Ishikawa (cell line): ENCODE results near the gene GALNT13.

ENCODE experiments used
- CEBPB ChIP-seq: IDR thresholded peaks from 2 replicates; pipeline ENCODE4 v1.6.1; 2012
- EP300 ChIP-seq: IDR thresholded peaks from 2 replicates; pipeline ENCODE4 v1.6.1; 2012; ENCODE audit warnings: borderline replicate concordance
- FOXM1 ChIP-seq: IDR thresholded peaks from 2 replicates; pipeline ENCODE4 v1.6.1; 2012; ENCODE audit warnings: low read depth, borderline replicate concordance
- MAX ChIP-seq: IDR thresholded peaks from 2 replicates; pipeline ENCODE4 v1.6.1; 2012
- RAD21 ChIP-seq: IDR thresholded peaks from 2 replicates; pipeline ENCODE4 v1.6.1; 2012; ENCODE audit warnings: low read depth
- TAF1 ChIP-seq: IDR thresholded peaks from 2 replicates; pipeline ENCODE4 v1.6.1; 2012; ENCODE audit warnings: low read depth, mild to moderate bottlenecking
- TCF12 ChIP-seq: IDR thresholded peaks from 2 replicates; pipeline ENCODE4 v1.6.1; 2012; ENCODE audit warnings: low read depth
- YY1 ChIP-seq: IDR thresholded peaks from 2 replicates; pipeline ENCODE4 v1.6.1; 2012; ENCODE audit warnings: low read depth
- TF ChIP-seq, protein P1 (sequence below): IDR thresholded peaks from 2 replicates; pipeline ENCODE4 v1.6.1; 2012; ENCODE audit warnings: low read depth, mild to moderate bottlenecking

- TF ChIP-seq CEBPB (no peak), YY1 (no peak), MAX (no peak), TCF12 (no peak), TAF1 (no peak), RAD21 (no peak), EP300 (no peak), FOXM1 (no peak)
- TF ChIP-seq, protein P1, sequence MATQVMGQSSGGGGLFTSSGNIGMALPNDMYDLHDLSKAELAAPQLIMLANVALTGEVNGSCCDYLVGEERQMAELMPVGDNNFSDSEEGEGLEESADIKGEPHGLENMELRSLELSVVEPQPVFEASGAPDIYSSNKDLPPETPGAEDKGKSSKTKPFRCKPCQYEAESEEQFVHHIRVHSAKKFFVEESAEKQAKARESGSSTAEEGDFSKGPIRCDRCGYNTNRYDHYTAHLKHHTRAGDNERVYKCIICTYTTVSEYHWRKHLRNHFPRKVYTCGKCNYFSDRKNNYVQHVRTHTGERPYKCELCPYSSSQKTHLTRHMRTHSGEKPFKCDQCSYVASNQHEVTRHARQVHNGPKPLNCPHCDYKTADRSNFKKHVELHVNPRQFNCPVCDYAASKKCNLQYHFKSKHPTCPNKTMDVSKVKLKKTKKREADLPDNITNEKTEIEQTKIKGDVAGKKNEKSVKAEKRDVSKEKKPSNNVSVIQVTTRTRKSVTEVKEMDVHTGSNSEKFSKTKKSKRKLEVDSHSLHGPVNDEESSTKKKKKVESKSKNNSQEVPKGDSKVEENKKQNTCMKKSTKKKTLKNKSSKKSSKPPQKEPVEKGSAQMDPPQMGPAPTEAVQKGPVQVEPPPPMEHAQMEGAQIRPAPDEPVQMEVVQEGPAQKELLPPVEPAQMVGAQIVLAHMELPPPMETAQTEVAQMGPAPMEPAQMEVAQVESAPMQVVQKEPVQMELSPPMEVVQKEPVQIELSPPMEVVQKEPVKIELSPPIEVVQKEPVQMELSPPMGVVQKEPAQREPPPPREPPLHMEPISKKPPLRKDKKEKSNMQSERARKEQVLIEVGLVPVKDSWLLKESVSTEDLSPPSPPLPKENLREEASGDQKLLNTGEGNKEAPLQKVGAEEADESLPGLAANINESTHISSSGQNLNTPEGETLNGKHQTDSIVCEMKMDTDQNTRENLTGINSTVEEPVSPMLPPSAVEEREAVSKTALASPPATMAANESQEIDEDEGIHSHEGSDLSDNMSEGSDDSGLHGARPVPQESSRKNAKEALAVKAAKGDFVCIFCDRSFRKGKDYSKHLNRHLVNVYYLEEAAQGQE, result no peak
These were observed 335.7 kb downstream of the GALNT13 start for GRCh38 chr2:154207288-154208047.
